Esophagus muscularis mucosa (tissue), 3 donors: Measurements from ENCODE around the gene EDARADD.

Experiments used
- POLR2A ChIP-seq: fragments of 450-650 bp; IDR thresholded peaks from one replicate; pipeline ENCODE4 v1.6.1; 2017; ENCODE audit warnings: antibody characterized with exemption, moderate library complexity, mild to moderate bottlenecking, low read depth
- TF ChIP-seq, protein P1 (sequence below), 3 experiments: fragments of 200-600 bp in 2 of 3; fragments of 450-650 bp in 1 of 3; sonication (generic) in 2 of 3; IDR thresholded peaks; one replicate each; pipeline ENCODE4 v1.5.1; 2017 to 2019; ENCODE audit warnings: antibody characterized with exemption in 3 of 3, mild to moderate bottlenecking in 2 of 3, moderate library complexity in 1 of 3

DNA sequence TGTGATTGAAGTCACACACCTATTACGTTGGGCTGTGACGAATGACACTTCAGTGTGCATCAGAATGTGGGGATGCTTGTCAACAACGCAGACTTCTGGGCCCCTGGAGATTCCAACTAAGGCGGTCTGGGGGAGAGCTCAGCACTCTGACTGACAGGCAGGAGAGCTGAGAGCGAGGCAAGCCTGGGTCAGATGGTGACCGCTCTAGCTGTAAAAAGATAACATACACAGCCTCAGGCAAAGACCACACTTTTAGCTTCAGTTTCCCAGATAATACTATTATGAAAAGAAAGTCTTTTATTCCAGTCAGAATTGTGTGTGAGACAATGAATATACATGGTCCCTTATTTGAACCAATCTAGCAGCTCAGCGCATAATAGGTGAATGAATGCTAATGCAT is 25.4 kb downstream of the EDARADD start:
- TF ChIP-seq, protein P1, sequence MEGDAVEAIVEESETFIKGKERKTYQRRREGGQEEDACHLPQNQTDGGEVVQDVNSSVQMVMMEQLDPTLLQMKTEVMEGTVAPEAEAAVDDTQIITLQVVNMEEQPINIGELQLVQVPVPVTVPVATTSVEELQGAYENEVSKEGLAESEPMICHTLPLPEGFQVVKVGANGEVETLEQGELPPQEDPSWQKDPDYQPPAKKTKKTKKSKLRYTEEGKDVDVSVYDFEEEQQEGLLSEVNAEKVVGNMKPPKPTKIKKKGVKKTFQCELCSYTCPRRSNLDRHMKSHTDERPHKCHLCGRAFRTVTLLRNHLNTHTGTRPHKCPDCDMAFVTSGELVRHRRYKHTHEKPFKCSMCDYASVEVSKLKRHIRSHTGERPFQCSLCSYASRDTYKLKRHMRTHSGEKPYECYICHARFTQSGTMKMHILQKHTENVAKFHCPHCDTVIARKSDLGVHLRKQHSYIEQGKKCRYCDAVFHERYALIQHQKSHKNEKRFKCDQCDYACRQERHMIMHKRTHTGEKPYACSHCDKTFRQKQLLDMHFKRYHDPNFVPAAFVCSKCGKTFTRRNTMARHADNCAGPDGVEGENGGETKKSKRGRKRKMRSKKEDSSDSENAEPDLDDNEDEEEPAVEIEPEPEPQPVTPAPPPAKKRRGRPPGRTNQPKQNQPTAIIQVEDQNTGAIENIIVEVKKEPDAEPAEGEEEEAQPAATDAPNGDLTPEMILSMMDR (IDR thresholded peaks at IDR 0.05): no peak
- TF ChIP-seq POLR2A: no peak
